Sigmoid colon (tissue), 7 donors: ENCODE results near the gene GGT6. TPM values are rescaled to one million over a fixed set of nuclear protein-coding genes. Genes with fewer than 3 reads are reported as not detected.

Experiments used
- DNase-seq: peaks from one replicate; pipeline ENCODE4 v3.0.0-alpha.2; 2019
- H3K27ac ChIP-seq, 4 donors: fragments of 200-600 bp; sonication (generic); one replicate each; pipeline ENCODE4 v1.5.1; 2016 to 2019; ENCODE audit warnings: mild to moderate bottlenecking in 1 of 4
- H3K27me3 ChIP-seq, 3 donors: fragments of 200-600 bp; sonication (generic); one replicate each; pipeline ENCODE4 v1.5.1; 2019; ENCODE audit warnings: mild to moderate bottlenecking in 1 of 3
- H3K36me3 ChIP-seq, 4 donors: fragments of 200-600 bp; sonication (generic); one replicate each; pipeline ENCODE4 v1.5.1; 2016 to 2019
- H3K4me1 ChIP-seq, 4 donors: fragments of 200-600 bp; sonication (generic); one replicate each; pipeline ENCODE4 v1.5.1; 2017 to 2019
- H3K4me3 ChIP-seq, 4 donors: fragments of 200-600 bp; sonication (generic); one replicate each; pipeline ENCODE4 v1.5.1; 2017 to 2019; ENCODE audit warnings: mild to moderate bottlenecking in 2 of 4, moderate library complexity in 1 of 4
- H3K9me3 ChIP-seq, 4 donors: fragments of 200-600 bp in 3 of 4; sonication (generic) in 3 of 4; one replicate each; pipeline versions ENCODE4 v1.5.1 to v1.6.1; 2013 to 2019
- EP300 ChIP-seq, 4 donors: sonication (generic); formaldehyde crosslinking; IDR thresholded peaks; one replicate each; pipeline ENCODE4 v1.6.1; 2017; ENCODE audit warnings: antibody characterized with exemption in 4 of 4
- POLR2A ChIP-seq, 2 donors: fragments of 450-650 bp; IDR thresholded peaks; one replicate each; pipeline ENCODE4 v1.6.1; 2016; ENCODE audit warnings: antibody characterized with exemption in 2 of 2, mild to moderate bottlenecking in 2 of 2, moderate library complexity in 2 of 2
- POLR2AphosphoS5 ChIP-seq, 4 donors: sonication (generic); formaldehyde crosslinking; IDR thresholded peaks; one replicate each; pipeline ENCODE4 v1.6.1; 2017; ENCODE audit warnings: antibody characterized with exemption in 4 of 4
- WGBS, 2 donors: extraction: QIAGEN DNeasy Blood & Tissue Kit; methylation state at CpG; one replicate each; pipeline ENCODE4 v1.1.7; 2013; 5-methylcytosine and 5-hydroxymethylcytosine counted together
- intact Hi-C: fragments of 100-400 bp; cut with DNase I; formaldehyde crosslinking; loops from one replicate; pipeline ENCODE4 v1.15.1; 2023
- polyA plus RNA-seq, 3 donors: library from polyadenylated mRNA; stranded (reverse); fragments of 200-250 nt; gene quantifications; one replicate each; pipeline ENCODE4 v1.2.3, GENCODE V29; 2013
- total RNA-seq, 4 donors: library from RNA; depleted of rRNA; stranded (reverse); fragments of >200 nt; gene quantifications; one replicate each; pipeline ENCODE4 v1.1.0, GENCODE V29; 2016
- TF ChIP-seq, protein P1 (sequence below), 4 experiments: fragments of 450-650 bp in 3 of 4; fragments of 200-600 bp in 1 of 4; IDR thresholded peaks; one replicate each; pipeline ENCODE4 v1.5.1; 2016 to 2019; ENCODE audit warnings: antibody characterized with exemption in 4 of 4, mild to moderate bottlenecking in 3 of 4, moderate library complexity in 2 of 4
- donor health status: healthy with polysubstance abuse.
- donor health status: Bipolar disorder and iron deficiency.
- donor health status: healthy.

The GGT6 gene
- total and polyA plus RNA-seq, 7 donors = 0.71 to 94.4 (median 22.2) TPM; not detected in 2

DNA sequence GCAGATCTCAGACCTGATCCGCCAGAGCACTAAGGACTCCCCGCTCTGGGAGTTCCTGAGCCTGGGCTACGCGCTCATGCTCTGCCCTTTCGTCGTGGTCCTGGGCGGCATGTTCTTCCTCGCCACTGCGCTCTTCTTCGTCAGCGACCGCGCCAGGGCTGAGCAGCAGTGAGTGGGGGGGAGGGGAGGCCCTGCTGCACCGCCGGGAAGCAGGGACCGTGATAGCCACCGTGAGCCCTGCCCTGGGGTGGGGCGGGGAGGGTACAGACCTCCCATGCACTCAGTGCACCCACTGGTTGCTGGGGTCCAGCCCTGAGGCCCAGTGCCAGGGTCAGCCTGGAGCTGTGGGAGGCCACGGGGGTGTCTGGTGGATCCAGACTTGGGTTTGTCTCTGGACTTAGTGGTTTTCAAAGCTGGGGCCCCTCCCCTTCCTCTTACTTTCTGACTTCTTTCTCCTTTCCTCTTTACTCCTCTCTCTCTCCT lies 24.1 kb downstream of the GGT6 start:
- intact Hi-C loops = no loop called here
- H3K27ac ChIP-seq = peak overlapping the region; percentile 52 to 72 (median 61)
- 13 to 51% methylated on average over 19 of the region's 19 CpGs for WGBS, 2 donors
- no peak for DNase-seq
- H3K27me3 ChIP-seq = peaks cover 0 to 21% (median 6%) of the 10 kb centered on the region in 3 donors
- H3K9me3 ChIP-seq = no peaks in the 10 kb centered on the region
- no peak for TF ChIP-seq EP300 (IDR thresholded peaks at IDR 0.05)
- TF ChIP-seq, protein P1, sequence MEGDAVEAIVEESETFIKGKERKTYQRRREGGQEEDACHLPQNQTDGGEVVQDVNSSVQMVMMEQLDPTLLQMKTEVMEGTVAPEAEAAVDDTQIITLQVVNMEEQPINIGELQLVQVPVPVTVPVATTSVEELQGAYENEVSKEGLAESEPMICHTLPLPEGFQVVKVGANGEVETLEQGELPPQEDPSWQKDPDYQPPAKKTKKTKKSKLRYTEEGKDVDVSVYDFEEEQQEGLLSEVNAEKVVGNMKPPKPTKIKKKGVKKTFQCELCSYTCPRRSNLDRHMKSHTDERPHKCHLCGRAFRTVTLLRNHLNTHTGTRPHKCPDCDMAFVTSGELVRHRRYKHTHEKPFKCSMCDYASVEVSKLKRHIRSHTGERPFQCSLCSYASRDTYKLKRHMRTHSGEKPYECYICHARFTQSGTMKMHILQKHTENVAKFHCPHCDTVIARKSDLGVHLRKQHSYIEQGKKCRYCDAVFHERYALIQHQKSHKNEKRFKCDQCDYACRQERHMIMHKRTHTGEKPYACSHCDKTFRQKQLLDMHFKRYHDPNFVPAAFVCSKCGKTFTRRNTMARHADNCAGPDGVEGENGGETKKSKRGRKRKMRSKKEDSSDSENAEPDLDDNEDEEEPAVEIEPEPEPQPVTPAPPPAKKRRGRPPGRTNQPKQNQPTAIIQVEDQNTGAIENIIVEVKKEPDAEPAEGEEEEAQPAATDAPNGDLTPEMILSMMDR (IDR thresholded peaks at IDR 0.05) = no peak
- no peak for TF ChIP-seq POLR2A (IDR thresholded peaks at IDR 0.05)
- TF ChIP-seq POLR2AphosphoS5 (IDR thresholded peaks at IDR 0.05) = no peak
- peak overlapping the region in 2 of 4 donors; percentile 5 to 20 for H3K4me3 ChIP-seq
- H3K4me1 ChIP-seq = peaks cover 0 to 37% (median 22%) of the 10 kb centered on the region in 4 donors
- peaks cover under 1 to 30% (median 18%) of the 10 kb centered on the region in 4 donors for H3K36me3 ChIP-seq

DNA sequence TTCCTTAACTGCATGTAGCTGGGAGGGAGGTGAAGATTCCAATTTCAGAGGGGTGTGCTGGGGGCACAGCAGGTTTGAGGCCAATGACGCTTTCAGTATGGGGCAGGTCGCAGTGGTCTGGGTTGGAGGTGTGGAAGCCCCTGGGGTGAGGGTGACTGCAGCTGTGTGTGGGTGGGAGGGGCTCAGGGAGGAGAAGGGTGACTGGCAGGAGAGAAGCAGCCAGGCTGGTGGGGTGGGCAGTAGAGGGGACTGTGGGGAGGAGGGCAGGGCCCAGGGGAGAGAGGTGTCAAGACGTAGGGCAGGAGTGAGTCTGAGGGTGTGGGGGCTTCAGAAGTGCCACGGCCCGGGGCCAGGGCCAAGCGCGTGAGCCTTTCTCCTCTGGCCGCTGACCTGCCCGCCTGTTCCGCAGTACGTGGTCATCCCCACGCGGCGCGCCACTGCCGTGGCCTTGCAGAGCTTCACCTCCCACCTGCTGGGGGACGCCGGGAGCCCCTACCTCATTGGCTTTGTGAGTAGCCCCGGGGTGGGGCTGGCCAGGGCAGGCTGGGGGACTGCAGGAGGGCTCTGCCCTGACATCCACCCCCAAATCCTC lies 24.6 kb downstream of the GGT6 start:
- peaks cover 0 to 25% (median 14%) of the 10 kb centered on the region in 4 donors for H3K36me3 ChIP-seq
- peaks cover 0 to 37% (median 22%) of the 10 kb centered on the region in 4 donors for H3K4me1 ChIP-seq
- DNase-seq = no peak
- peaks cover 0 to 21% (median 6%) of the 10 kb centered on the region in 3 donors for H3K27me3 ChIP-seq
- no peak for TF ChIP-seq EP300 (IDR thresholded peaks at IDR 0.05)
- TF ChIP-seq POLR2AphosphoS5 (IDR thresholded peaks at IDR 0.05) = no peak
- no peak for TF ChIP-seq POLR2A (IDR thresholded peaks at IDR 0.05)
- peak overlapping the region; percentile 52 to 72 (median 61) for H3K27ac ChIP-seq
- no peaks in the 10 kb centered on the region for H3K9me3 ChIP-seq
- intact Hi-C loops = no loop called here
- H3K4me3 ChIP-seq = peak overlapping the region in 2 of 4 donors; percentile 5 to 20
- WGBS, 2 donors = 36 to 75% methylated on average over 19 of the region's 19 CpGs

DNA sequence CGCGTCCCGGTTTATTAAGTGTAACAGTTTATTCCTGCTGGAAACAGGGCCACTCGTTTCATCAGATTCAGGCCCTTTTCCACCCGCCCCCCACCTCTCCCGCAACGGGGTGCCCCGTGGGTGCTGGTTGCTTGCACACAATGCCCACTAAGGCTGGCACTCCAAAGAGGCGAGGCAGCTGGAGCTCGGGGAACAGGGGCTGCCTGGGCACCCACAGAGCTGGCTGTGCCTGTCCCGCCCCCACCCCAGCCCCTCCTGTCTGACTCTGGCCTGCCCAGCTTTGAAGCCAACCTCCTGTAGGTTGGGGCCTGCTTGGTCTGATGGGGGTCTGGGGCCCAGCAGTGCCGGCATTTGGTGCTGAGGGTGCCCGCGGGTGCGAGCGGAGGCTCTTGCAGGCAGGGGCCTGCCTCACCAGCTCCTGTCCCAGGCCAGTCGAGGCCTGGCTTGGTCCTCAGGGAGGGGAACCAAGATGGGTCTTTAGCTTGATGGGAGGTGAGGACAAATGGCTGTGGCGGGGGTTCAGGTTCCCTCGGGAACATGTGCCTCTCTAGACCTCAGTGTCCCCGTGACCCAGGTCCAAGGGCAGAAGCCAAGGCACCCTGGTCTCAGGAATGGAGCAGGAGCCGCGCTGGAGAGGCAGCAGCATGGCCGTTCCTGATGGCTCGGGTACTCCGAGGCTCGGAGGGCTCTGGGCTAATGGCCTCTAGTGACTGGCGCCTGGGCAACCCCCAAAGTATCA lies 25.3 kb downstream of the GGT6 start:
- peaks cover 0 to 21% (median 6%) of the 10 kb centered on the region in 3 donors for H3K27me3 ChIP-seq
- DNase-seq = no peak
- no peaks in the 10 kb centered on the region for H3K9me3 ChIP-seq
- intact Hi-C loops = no loop called here
- no peak overlapping the region for H3K4me3 ChIP-seq
- H3K36me3 ChIP-seq = peaks cover 0 to 18% (median 10%) of the 10 kb centered on the region in 4 donors
- peak overlapping the region; percentile 51 to 72 (median 61) for H3K27ac ChIP-seq
- 59 to 84% methylated on average over 27 of the region's 27 CpGs for WGBS, 2 donors
- H3K4me1 ChIP-seq = peaks cover 0 to 37% (median 22%) of the 10 kb centered on the region in 4 donors
- TF ChIP-seq, protein P1 (IDR thresholded peaks at IDR 0.05) = no peak
- TF ChIP-seq POLR2A (IDR thresholded peaks at IDR 0.05) (no peak), EP300 (IDR thresholded peaks at IDR 0.05) (no peak)

DNA sequence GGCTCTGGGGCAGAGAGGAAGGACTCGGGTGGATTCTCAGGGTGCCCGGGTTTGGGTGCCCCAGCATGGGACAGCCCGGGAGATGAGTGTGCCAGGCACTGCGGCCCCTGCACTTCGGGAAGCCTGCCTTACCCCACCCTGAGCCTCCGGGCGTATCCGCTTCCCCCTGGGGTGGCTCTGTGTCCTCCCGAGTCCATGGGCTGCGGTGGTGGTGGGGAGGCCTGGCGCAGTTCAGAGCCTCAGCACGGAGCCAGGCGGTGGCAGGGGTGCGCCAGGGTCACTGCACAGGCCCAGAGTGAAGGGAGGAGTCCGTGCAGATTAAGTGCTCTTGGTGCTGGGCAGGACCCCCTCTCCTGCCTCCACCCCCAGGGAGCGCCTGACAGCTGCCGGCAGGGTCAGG lies 25.9 kb downstream of the GGT6 start:
- Histone ChIP-seq H3K4me3 (no peak overlapping the region), H3K27me3 (peaks cover 0 to 21% (median 6%) of the 10 kb centered on the region in 3 donors), H3K36me3 (peaks cover 0 to 12% (median 4%) of the 10 kb centered on the region in 4 donors), H3K9me3 (no peaks in the 10 kb centered on the region), H3K27ac (peak overlapping the region; percentile 51 to 72 (median 61)), H3K4me1 (peaks cover 0 to 37% (median 22%) of the 10 kb centered on the region in 4 donors)
- intact Hi-C loops = no loop called here
- WGBS, 2 donors = 24 to 70% methylated on average over 17 of the region's 17 CpGs
- no peak for TF ChIP-seq EP300 (IDR thresholded peaks at IDR 0.05)
- TF ChIP-seq POLR2AphosphoS5 (IDR thresholded peaks at IDR 0.05) = no peak
- no peak for TF ChIP-seq POLR2A (IDR thresholded peaks at IDR 0.05)
- TF ChIP-seq, protein P1 (IDR thresholded peaks at IDR 0.05) = no peak
- DNase-seq = no peak
